ENCODE data around the gene FGF13.

Gene FGF13

GRCh38 chrX:138690591-138690990 is 20.9 kb downstream of the FGF13 start:
- CTCF ChIA-PET: no interaction called here
- POLR2A ChIA-PET (ENCODE audit: low non-redundant PET): no interaction called here
- no peak overlapping the region for H3K27ac ChIP-seq
- no peak for DNase-seq (ENCODE audit: low spot score)
- TF ChIP-seq, protein P1, sequence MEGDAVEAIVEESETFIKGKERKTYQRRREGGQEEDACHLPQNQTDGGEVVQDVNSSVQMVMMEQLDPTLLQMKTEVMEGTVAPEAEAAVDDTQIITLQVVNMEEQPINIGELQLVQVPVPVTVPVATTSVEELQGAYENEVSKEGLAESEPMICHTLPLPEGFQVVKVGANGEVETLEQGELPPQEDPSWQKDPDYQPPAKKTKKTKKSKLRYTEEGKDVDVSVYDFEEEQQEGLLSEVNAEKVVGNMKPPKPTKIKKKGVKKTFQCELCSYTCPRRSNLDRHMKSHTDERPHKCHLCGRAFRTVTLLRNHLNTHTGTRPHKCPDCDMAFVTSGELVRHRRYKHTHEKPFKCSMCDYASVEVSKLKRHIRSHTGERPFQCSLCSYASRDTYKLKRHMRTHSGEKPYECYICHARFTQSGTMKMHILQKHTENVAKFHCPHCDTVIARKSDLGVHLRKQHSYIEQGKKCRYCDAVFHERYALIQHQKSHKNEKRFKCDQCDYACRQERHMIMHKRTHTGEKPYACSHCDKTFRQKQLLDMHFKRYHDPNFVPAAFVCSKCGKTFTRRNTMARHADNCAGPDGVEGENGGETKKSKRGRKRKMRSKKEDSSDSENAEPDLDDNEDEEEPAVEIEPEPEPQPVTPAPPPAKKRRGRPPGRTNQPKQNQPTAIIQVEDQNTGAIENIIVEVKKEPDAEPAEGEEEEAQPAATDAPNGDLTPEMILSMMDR (conservative IDR thresholded peaks at IDR 0.05; ENCODE audit: low read depth): no peak

- ChIA-PET CTCF (no interaction called here), POLR2A (ENCODE audit: low non-redundant PET) (no interaction called here)
- H3K27ac ChIP-seq: no peak overlapping the region
- TF ChIP-seq, protein P1 (conservative IDR thresholded peaks at IDR 0.05; ENCODE audit: low read depth): no peak
- no peak for DNase-seq (ENCODE audit: low spot score)
These were observed 27.9 kb downstream of the FGF13 start for GRCh38 chrX:138683600-138683999.

GRCh38 chrX:138669693-138670092 is 41.8 kb downstream of the FGF13 start:
- H3K27ac ChIP-seq: no peak overlapping the region
- TF ChIP-seq, protein P1 (conservative IDR thresholded peaks at IDR 0.05; ENCODE audit: low read depth): no peak
- CTCF ChIA-PET: no interaction called here
- no peak for DNase-seq (ENCODE audit: low spot score)
- POLR2A ChIA-PET (ENCODE audit: low non-redundant PET): no interaction called here

DNA sequence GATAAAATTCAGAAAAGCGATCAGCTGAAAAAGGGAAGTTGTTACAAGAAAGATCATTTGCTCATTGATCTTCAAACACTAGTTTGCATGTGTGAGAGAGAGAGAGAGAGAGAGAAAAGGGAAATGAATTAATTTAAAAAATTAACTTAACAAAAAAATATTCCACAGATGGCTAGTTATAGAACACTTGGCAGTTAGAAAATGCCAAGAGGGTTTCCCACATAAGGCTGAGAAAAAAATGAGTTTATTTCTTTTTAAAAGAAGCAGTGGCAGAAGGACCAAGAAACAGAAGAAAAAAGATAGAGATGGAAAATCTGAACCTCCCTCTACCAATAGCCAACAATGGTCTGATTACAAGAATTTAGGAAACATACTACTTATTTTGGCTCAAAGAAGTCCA is 47.1 kb downstream of the FGF13 start:
- TF ChIP-seq, protein P1 (conservative IDR thresholded peaks at IDR 0.05; ENCODE audit: low read depth): no peak
- H3K27ac ChIP-seq: no peak overlapping the region
- DNase-seq (ENCODE audit: low spot score): no peak
- POLR2A ChIA-PET (ENCODE audit: low non-redundant PET): no interaction called here
- CTCF ChIA-PET: no interaction called here

- ChIA-PET CTCF (no interaction called here), POLR2A (ENCODE audit: low non-redundant PET) (no interaction called here)
- TF ChIP-seq, protein P1 (conservative IDR thresholded peaks at IDR 0.05; ENCODE audit: low read depth): no peak
These were observed 47.5 kb downstream of the FGF13 start for GRCh38 chrX:138664016-138664415.

GRCh38 chrX:138651494-138651893 is 60.0 kb downstream of the FGF13 start:
- ChIA-PET POLR2A (ENCODE audit: low non-redundant PET) (no interaction called here), CTCF (no interaction called here)
- TF ChIP-seq, protein P1 (conservative IDR thresholded peaks at IDR 0.05; ENCODE audit: low read depth): no peak
- DNase-seq (ENCODE audit: low spot score): no peak
- no peak overlapping the region for H3K27ac ChIP-seq

More at GRCh38 chrX:138664016-138664415, 47.5 kb downstream of the FGF13 start:
- no peak overlapping the region for H3K27ac ChIP-seq
- DNase-seq (ENCODE audit: low spot score): no peak

DNA sequence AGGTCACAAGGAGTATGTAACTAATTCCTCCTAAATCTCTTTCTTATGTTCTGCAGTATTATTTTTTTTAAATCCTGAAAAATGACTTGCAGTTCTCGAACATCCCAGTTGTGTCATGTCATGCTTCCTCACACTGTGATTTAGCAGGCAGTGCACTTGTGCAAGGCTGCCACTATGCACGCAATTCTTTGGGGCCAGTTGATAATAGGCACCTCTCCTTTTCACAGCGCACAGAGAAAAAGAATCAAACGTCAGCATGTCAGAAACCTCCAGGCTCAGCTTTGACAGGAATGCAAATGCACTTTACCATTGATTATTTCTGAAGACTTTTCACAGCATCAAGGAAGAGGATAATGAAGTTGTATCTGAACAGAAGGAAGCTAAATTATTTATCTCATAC is 62.9 kb downstream of the FGF13 start:
- no peak for DNase-seq (ENCODE audit: low spot score)
- POLR2A ChIA-PET (ENCODE audit: low non-redundant PET): no interaction called here
- H3K27ac ChIP-seq: no peak overlapping the region
- CTCF ChIA-PET: no interaction called here
- TF ChIP-seq, protein P1 (conservative IDR thresholded peaks at IDR 0.05; ENCODE audit: low read depth): no peak

Measured in RWPE1 (cell line).